Measurements from ENCODE around the gene SPTBN2.

DNA sequence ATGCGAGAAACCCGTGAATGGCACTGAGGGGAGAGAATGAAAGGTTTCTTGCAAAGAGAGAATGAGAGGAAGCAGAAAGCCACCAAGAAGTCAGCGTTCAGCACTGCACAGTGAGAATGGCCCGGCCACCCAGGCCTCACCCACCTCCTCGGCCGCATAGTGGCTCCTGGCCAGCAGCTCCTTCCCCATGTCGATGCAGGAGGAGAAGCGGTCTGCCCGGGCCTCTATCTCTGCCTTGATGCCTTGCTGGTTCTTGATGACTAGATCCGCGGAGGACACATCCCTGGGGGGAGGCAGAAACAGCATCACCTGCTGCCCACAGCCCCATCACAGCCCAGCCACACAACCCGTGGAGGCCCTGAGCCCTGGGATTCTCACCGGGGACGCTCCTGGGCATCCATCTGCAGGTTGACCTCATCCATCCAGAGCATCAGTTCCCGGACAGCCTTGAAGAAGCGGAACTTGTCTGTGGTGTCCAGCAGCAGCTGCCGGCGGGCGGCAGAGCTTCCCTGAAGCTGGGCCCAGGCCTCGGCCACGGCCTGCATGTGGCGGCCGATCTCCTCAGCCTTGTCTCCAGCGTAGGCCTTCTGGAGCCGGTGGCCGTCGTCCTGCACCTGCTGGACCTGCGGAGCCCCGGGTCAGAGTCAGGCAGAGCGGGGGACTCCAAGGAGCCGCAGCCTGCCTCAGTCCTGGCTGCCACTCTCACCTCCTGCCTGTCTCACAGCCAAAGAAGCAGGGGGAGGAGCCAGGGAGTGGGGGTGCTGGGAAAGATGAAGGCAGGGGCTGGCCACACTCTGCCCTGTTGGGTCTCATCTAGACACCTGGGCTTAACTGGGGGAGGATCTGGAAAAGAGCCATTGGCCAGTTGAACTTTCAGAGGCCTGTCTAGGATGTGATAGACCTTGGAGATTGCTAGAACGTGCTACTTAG is 39.1 kb downstream of the SPTBN2 start:
- TF ChIP-seq, protein P1, sequence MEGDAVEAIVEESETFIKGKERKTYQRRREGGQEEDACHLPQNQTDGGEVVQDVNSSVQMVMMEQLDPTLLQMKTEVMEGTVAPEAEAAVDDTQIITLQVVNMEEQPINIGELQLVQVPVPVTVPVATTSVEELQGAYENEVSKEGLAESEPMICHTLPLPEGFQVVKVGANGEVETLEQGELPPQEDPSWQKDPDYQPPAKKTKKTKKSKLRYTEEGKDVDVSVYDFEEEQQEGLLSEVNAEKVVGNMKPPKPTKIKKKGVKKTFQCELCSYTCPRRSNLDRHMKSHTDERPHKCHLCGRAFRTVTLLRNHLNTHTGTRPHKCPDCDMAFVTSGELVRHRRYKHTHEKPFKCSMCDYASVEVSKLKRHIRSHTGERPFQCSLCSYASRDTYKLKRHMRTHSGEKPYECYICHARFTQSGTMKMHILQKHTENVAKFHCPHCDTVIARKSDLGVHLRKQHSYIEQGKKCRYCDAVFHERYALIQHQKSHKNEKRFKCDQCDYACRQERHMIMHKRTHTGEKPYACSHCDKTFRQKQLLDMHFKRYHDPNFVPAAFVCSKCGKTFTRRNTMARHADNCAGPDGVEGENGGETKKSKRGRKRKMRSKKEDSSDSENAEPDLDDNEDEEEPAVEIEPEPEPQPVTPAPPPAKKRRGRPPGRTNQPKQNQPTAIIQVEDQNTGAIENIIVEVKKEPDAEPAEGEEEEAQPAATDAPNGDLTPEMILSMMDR (IDR thresholded peaks at IDR 0.05; ENCODE audit: extremely low read depth in 1 of 2, insufficient read depth in 1 of 2, low read depth in 1 of 2, low read length in 2 of 2) = no peak
- TF ChIP-seq EZH2 (IDR thresholded peaks at IDR 0.05; ENCODE audit: borderline replicate concordance, low read depth, low read length, severe bottlenecking) (no peak), MYC (IDR thresholded peaks at IDR 0.05; ENCODE audit: low read depth, low read length) (no peak), POLR2AphosphoS5 (IDR thresholded peaks at IDR 0.05; ENCODE audit: insufficient read depth, low read depth, low read length) (no peak), POLR2A (IDR thresholded peaks at IDR 0.05; ENCODE audit: low read depth, low read length) (no peak)

Measured in endothelial cell of umbilical vein (primary cell).